SK-N-DZ (cell line): ENCODE results near the gene DCANP1.

Experiments
- DNase-seq: peaks from one replicate; pipeline ENCODE4 v3.0.0-alpha.2; 2015; ENCODE audit warnings: low spot score

DCANP1 gene

GRCh38 chr5:135480511-135480910 is 33.4 kb upstream of the DCANP1 start:
- no peak for DNase-seq

- DNase-seq = no peak
Measured at GRCh38 chr5:135478938-135479337, 31.8 kb upstream of the DCANP1 start.

- DNase-seq = peak; percentile 29
Measured at GRCh38 chr5:135477613-135478066, 30.5 kb upstream of the DCANP1 start.

GRCh38 chr5:135476615-135477581 is 29.8 kb upstream of the DCANP1 start:
- peak; percentile 50 for DNase-seq

- DNase-seq = no peak
Measured at GRCh38 chr5:135473956-135474670, 27.0 kb upstream of the DCANP1 start.

GRCh38 chr5:135472141-135472540 is 25.0 kb upstream of the DCANP1 start:
- DNase-seq = no peak

GRCh38 chr5:135471726-135472125 is 24.6 kb upstream of the DCANP1 start:
- DNase-seq = no peak

GRCh38 chr5:135469911-135470310 is 22.8 kb upstream of the DCANP1 start:
- DNase-seq = no peak

- no peak for DNase-seq
Measured at GRCh38 chr5:135468541-135468940, 21.4 kb upstream of the DCANP1 start.

- DNase-seq = no peak
Measured at GRCh38 chr5:135467871-135468485, 20.8 kb upstream of the DCANP1 start.

GRCh38 chr5:135467051-135467625 is 20.0 kb upstream of the DCANP1 start:
- DNase-seq = no peak

- DNase-seq = peak; percentile 76
Measured at GRCh38 chr5:135466178-135467050, 19.3 kb upstream of the DCANP1 start.

- DNase-seq = no peak
Measured at GRCh38 chr5:135465391-135466122, 18.4 kb upstream of the DCANP1 start.

- peak; percentile 87 for DNase-seq
Measured at GRCh38 chr5:135462304-135462703, 15.2 kb upstream of the DCANP1 start.

- DNase-seq = no peak
Measured at GRCh38 chr5:135461481-135462151, 14.5 kb upstream of the DCANP1 start.

GRCh38 chr5:135460246-135461033 is 13.3 kb upstream of the DCANP1 start:
- no peak for DNase-seq

- DNase-seq = no peak
Measured at GRCh38 chr5:135458921-135459331, 11.8 kb upstream of the DCANP1 start.

GRCh38 chr5:135458356-135458755 is 11.2 kb upstream of the DCANP1 start:
- no peak for DNase-seq
